ENCODE results near the gene EFCAB10. TPM values are rescaled to one million over a fixed set of nuclear protein-coding genes. Genes with fewer than 3 reads are reported as not detected.

The EFCAB10 gene
- total and polyA plus RNA-seq, 4 donors, result 4.5 to 23.2 (median 12.7) TPM

GRCh38 chr7:105567024-105567423 lies 14.3 kb downstream of the EFCAB10 start:
- H3K9ac ChIP-seq (ENCODE audit: insufficient read depth in 1 of 2, low read length in 2 of 2), result no peak overlapping the region
- H3K9me3 ChIP-seq (ENCODE audit: control insufficient read depth in 4 of 4, insufficient read depth in 3 of 4, low read length in 3 of 4), result no peaks in the 10 kb centered on the region
- WGBS, 2 donors, result 64 to 80% methylated on average over 2 of the region's 2 CpGs
- DNase-seq (no peak), ATAC-seq (ENCODE audit: insufficient read depth, low FRiP score) (no peak)
- no peak overlapping the region for H3K4me3 ChIP-seq
- no peaks in the 10 kb centered on the region for H3K4me1 ChIP-seq (ENCODE audit: control insufficient read depth in 5 of 5, insufficient read depth in 5 of 5, low read length in 5 of 5)
- no peak for TF ChIP-seq CTCF (IDR thresholded peaks at IDR 0.05; ENCODE audit: control extremely low read depth, extremely low read depth)
- H3K27me3 ChIP-seq (ENCODE audit: control insufficient read depth in 3 of 3, insufficient read depth in 3 of 3, low read length in 2 of 3), result no peaks in the 10 kb centered on the region
- peaks cover 11 to 32% (median 23%) of the 10 kb centered on the region in 4 donors for H3K36me3 ChIP-seq (ENCODE audit: control insufficient read depth in 4 of 4, insufficient read depth in 4 of 4, low read length in 4 of 4)
- H3K27ac ChIP-seq (ENCODE audit: low read depth in 1 of 2, low read length in 1 of 2), result no peak overlapping the region

GRCh38 chr7:105565190-105565589 lies 16.1 kb downstream of the EFCAB10 start:
- H3K27me3 ChIP-seq (ENCODE audit: control insufficient read depth in 3 of 3, insufficient read depth in 3 of 3, low read length in 2 of 3), result no peaks in the 10 kb centered on the region
- H3K4me3 ChIP-seq, result no peak overlapping the region
- no peak overlapping the region for H3K27ac ChIP-seq (ENCODE audit: low read depth in 1 of 2, low read length in 1 of 2)
- DNase-seq (no peak), ATAC-seq (ENCODE audit: insufficient read depth, low FRiP score) (no peak)
- TF ChIP-seq CTCF (IDR thresholded peaks at IDR 0.05; ENCODE audit: control extremely low read depth, extremely low read depth), result no peak
- 97 to 99% methylated on average over 4 of the region's 4 CpGs for WGBS, 2 donors
- no peak overlapping the region for H3K9ac ChIP-seq (ENCODE audit: insufficient read depth in 1 of 2, low read length in 2 of 2)
- H3K4me1 ChIP-seq (ENCODE audit: control insufficient read depth in 5 of 5, insufficient read depth in 5 of 5, low read length in 5 of 5), result no peaks in the 10 kb centered on the region
- H3K9me3 ChIP-seq (ENCODE audit: control insufficient read depth in 4 of 4, insufficient read depth in 3 of 4, low read length in 3 of 4), result no peaks in the 10 kb centered on the region
- peaks cover 15 to 32% (median 26%) of the 10 kb centered on the region in 4 donors for H3K36me3 ChIP-seq (ENCODE audit: control insufficient read depth in 4 of 4, insufficient read depth in 4 of 4, low read length in 4 of 4)

GRCh38 chr7:105559926-105560325 lies 21.4 kb downstream of the EFCAB10 start:
- Histone ChIP-seq H3K27ac (ENCODE audit: low read depth in 1 of 2, low read length in 1 of 2) (no peak overlapping the region), H3K4me3 (no peak overlapping the region), H3K36me3 (ENCODE audit: control insufficient read depth in 4 of 4, insufficient read depth in 4 of 4, low read length in 4 of 4) (peaks cover 13 to 24% (median 21%) of the 10 kb centered on the region in 4 donors), H3K9me3 (ENCODE audit: control insufficient read depth in 4 of 4, insufficient read depth in 3 of 4, low read length in 3 of 4) (no peaks in the 10 kb centered on the region), H3K4me1 (ENCODE audit: control insufficient read depth in 5 of 5, insufficient read depth in 5 of 5, low read length in 5 of 5) (no peaks in the 10 kb centered on the region), H3K27me3 (ENCODE audit: control insufficient read depth in 3 of 3, insufficient read depth in 3 of 3, low read length in 2 of 3) (no peaks in the 10 kb centered on the region), H3K9ac (ENCODE audit: insufficient read depth in 1 of 2, low read length in 2 of 2) (no peak overlapping the region)
- TF ChIP-seq CTCF (IDR thresholded peaks at IDR 0.05; ENCODE audit: control extremely low read depth, extremely low read depth), result no peak
- 86 to 89% methylated on average over 1 of the region's 1 CpG for WGBS, 2 donors
- ATAC-seq (ENCODE audit: insufficient read depth, low FRiP score) (no peak), DNase-seq (no peak)

GRCh38 chr7:105538339-105538738 lies 43.0 kb downstream of the EFCAB10 start:
- Histone ChIP-seq H3K9me3 (ENCODE audit: control insufficient read depth in 4 of 4, insufficient read depth in 3 of 4, low read length in 3 of 4) (no peaks in the 10 kb centered on the region), H3K27me3 (ENCODE audit: control insufficient read depth in 3 of 3, insufficient read depth in 3 of 3, low read length in 2 of 3) (no peaks in the 10 kb centered on the region), H3K4me1 (ENCODE audit: control insufficient read depth in 5 of 5, insufficient read depth in 5 of 5, low read length in 5 of 5) (peaks cover 0 to 6% (median 0%) of the 10 kb centered on the region in 5 donors), H3K4me3 (no peak overlapping the region), H3K9ac (ENCODE audit: insufficient read depth in 1 of 2, low read length in 2 of 2) (no peak overlapping the region), H3K36me3 (ENCODE audit: control insufficient read depth in 4 of 4, insufficient read depth in 4 of 4, low read length in 4 of 4) (peaks cover 14 to 26% (median 22%) of the 10 kb centered on the region in 4 donors), H3K27ac (ENCODE audit: low read depth in 1 of 2, low read length in 1 of 2) (no peak overlapping the region)
- TF ChIP-seq CTCF (IDR thresholded peaks at IDR 0.05; ENCODE audit: control extremely low read depth, extremely low read depth), result no peak
- DNase-seq (no peak), ATAC-seq (ENCODE audit: insufficient read depth, low FRiP score) (no peak)
- WGBS, 2 donors, result 67 to 71% methylated on average over 2 of the region's 2 CpGs
